Upper lobe of left lung (tissue), 4 donors: ENCODE measurements around the gene MRGPRF.

Experiments used
- EP300 ChIP-seq, 4 donors: sonication (generic); formaldehyde crosslinking; IDR thresholded peaks; one replicate each; pipeline ENCODE4 v1.5.1; 2017; ENCODE audit warnings: antibody characterized with exemption in 4 of 4, control low read depth in 2 of 4
- POLR2A ChIP-seq, 4 donors: fragments of 450-650 bp; IDR thresholded peaks; one replicate each; pipeline ENCODE4 v1.5.1; 2016 to 2017; ENCODE audit warnings: antibody characterized with exemption in 4 of 4, mild to moderate bottlenecking in 2 of 4
- TF ChIP-seq, protein P1 (sequence below), 6 experiments: fragments of 450-650 bp in 4 of 6; fragments of 200-600 bp in 2 of 6; sonication (generic) in 2 of 6; IDR thresholded peaks; one replicate each; pipeline ENCODE4 v1.5.1; 2016 to 2019; ENCODE audit warnings: antibody characterized with exemption in 6 of 6

DNA sequence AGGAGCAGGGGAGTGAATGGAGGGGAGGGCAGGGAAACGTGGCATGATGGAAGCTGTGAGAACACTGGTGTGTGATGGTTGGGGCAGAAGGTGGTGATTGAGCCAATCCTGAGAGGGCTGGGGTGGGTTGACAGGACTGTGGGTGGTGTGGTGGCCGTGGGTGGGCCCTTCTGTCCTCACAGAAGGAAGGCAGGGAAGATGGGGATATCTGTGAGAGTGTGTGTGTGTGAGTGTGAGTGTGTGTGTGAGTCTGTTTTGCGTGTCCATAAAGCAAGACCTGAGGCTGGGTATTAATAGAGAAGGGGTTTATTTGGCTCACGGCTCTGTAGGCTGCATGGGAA lies 48.6 kb upstream of the MRGPRF start:
- TF ChIP-seq, protein P1, sequence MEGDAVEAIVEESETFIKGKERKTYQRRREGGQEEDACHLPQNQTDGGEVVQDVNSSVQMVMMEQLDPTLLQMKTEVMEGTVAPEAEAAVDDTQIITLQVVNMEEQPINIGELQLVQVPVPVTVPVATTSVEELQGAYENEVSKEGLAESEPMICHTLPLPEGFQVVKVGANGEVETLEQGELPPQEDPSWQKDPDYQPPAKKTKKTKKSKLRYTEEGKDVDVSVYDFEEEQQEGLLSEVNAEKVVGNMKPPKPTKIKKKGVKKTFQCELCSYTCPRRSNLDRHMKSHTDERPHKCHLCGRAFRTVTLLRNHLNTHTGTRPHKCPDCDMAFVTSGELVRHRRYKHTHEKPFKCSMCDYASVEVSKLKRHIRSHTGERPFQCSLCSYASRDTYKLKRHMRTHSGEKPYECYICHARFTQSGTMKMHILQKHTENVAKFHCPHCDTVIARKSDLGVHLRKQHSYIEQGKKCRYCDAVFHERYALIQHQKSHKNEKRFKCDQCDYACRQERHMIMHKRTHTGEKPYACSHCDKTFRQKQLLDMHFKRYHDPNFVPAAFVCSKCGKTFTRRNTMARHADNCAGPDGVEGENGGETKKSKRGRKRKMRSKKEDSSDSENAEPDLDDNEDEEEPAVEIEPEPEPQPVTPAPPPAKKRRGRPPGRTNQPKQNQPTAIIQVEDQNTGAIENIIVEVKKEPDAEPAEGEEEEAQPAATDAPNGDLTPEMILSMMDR (IDR thresholded peaks at IDR 0.05), result no peak
- TF ChIP-seq POLR2A (IDR thresholded peaks at IDR 0.05) (no peak), EP300 (IDR thresholded peaks at IDR 0.05) (no peak)
